Sigmoid colon (tissue), 3 donors: ENCODE data around the gene FALEC.

Source experiments
- POLR2A ChIP-seq, 2 donors: fragments of 450-650 bp; IDR thresholded peaks; one replicate each; pipeline ENCODE4 v1.6.1; 2016; ENCODE audit warnings: antibody characterized with exemption in 2 of 2, mild to moderate bottlenecking in 2 of 2, moderate library complexity in 2 of 2
- TF ChIP-seq, protein P1 (sequence below), 4 experiments: fragments of 450-650 bp in 3 of 4; fragments of 200-600 bp in 1 of 4; IDR thresholded peaks; one replicate each; pipeline ENCODE4 v1.5.1; 2016 to 2019; ENCODE audit warnings: antibody characterized with exemption in 4 of 4, mild to moderate bottlenecking in 3 of 4, moderate library complexity in 2 of 4

- TF ChIP-seq, protein P1, sequence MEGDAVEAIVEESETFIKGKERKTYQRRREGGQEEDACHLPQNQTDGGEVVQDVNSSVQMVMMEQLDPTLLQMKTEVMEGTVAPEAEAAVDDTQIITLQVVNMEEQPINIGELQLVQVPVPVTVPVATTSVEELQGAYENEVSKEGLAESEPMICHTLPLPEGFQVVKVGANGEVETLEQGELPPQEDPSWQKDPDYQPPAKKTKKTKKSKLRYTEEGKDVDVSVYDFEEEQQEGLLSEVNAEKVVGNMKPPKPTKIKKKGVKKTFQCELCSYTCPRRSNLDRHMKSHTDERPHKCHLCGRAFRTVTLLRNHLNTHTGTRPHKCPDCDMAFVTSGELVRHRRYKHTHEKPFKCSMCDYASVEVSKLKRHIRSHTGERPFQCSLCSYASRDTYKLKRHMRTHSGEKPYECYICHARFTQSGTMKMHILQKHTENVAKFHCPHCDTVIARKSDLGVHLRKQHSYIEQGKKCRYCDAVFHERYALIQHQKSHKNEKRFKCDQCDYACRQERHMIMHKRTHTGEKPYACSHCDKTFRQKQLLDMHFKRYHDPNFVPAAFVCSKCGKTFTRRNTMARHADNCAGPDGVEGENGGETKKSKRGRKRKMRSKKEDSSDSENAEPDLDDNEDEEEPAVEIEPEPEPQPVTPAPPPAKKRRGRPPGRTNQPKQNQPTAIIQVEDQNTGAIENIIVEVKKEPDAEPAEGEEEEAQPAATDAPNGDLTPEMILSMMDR (IDR thresholded peaks at IDR 0.05): no peak
- TF ChIP-seq POLR2A (IDR thresholded peaks at IDR 0.05): no peak
Observed at GRCh38 chr1:150521196-150521968, 5.8 kb downstream of the FALEC start.
